Measurements from ENCODE around the gene KLHL12.

DNA sequence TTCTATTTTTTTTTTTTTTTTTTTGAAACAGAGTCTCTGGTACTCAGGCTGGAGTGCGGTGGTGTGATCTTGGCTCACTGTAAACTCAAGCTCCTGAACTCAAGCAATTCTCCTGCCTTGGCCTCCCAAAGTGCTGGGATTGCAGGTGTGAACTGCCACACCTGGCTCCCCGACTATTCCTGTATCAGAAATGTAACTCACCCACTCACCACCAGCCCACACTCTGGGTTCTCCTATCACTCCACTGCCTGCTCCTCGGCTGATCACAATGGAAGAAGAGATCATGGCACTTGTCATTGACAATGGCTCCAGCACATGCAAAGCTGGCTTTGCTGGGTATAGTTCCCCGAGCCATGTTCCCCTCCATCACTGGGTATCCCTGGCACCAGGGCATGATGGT is 54.0 kb downstream of the KLHL12 start:
- no peak for TF ChIP-seq POLR2A (IDR thresholded peaks at IDR 0.05; ENCODE audit: low read length)
- no peak for TF ChIP-seq GATA1 (IDR thresholded peaks at IDR 0.05; ENCODE audit: low read depth, low read length)

Measured in erythroblast (primary cell).